Activated B cell treated with CpG ODN at 0.5 μM for 24 hours (primary cell): ENCODE results near the gene GART. TPM values are rescaled to one million over a fixed set of nuclear protein-coding genes. Genes with fewer than 3 reads are reported as not detected.

Experiments
- ATAC-seq: fragments of 200-7000 bp; cut with Tn5 transposase; one replicate; pipeline ENCODE4 v1.10.0; 2021; ENCODE audit warnings: low read depth, mild to moderate bottlenecking, moderate library complexity
- CTCF ChIA-PET: fragments of 350-600 bp; sonication (Branson Sonifier 250); formaldehyde crosslinking; loops from one replicate; lab custom pipeline; 2021; ENCODE audit warnings: antibody characterized with exemption; lab: Charles Lee
- POLR2A ChIA-PET: fragments of 350-600 bp; sonication (Branson Sonifier 250); formaldehyde crosslinking; loops from one replicate; lab custom pipeline; 2021; ENCODE audit warnings: antibody characterized with exemption; lab: Charles Lee
- DNase-seq: peaks from one replicate; pipeline ENCODE4 v3.0.0; 2022
- H3K27ac Mint-ChIP-seq: one replicate; pipeline ENCODE4 v1.8.0; 2020; ENCODE audit warnings: mixed read lengths
- H3K27me3 Mint-ChIP-seq: one replicate; pipeline ENCODE4 v1.8.0; 2021; ENCODE audit warnings: mixed read lengths
- H3K36me3 Mint-ChIP-seq: one replicate; pipeline ENCODE4 v1.8.0; 2021; ENCODE audit warnings: low read depth, mixed read lengths
- H3K4me1 Mint-ChIP-seq: one replicate; pipeline ENCODE4 v1.8.0; 2021; ENCODE audit warnings: mixed read lengths
- H3K4me3 Mint-ChIP-seq: one replicate; pipeline ENCODE4 v1.8.0; 2020; ENCODE audit warnings: mild to moderate bottlenecking, mixed read lengths
- H3K9me3 Mint-ChIP-seq: one replicate; pipeline ENCODE4 v1.8.0; 2020; ENCODE audit warnings: mixed read lengths
- CTCF ChIP-seq: fragments of 200-600 bp; IDR thresholded peaks from one replicate; pipeline ENCODE4 v1.8.0; 2022; ENCODE audit warnings: antibody characterized with exemption, mild to moderate bottlenecking
- intact Hi-C: fragments of 100-400 bp; cut with micrococcal nuclease; formaldehyde crosslinking; loops from one replicate; pipeline ENCODE4 v1.15.1; 2024
- total RNA-seq: library from RNA; stranded (reverse); gene quantifications from 2 replicates; pipeline ENCODE4 v1.2.3, GENCODE V29; 2022

The GART gene
- total RNA-seq, 1 donor from 2014 or later: 106 TPM

GRCh38 chr21:33481314-33481943 is 60.5 kb downstream of the GART start:
- DNase-seq: no peak
- CTCF ChIA-PET: no interaction called here

GRCh38 chr21:33480481-33481103 is 61.3 kb downstream of the GART start:
- Mint-ChIP-seq H3K36me3 (peaks cover 4% of the 10 kb centered on the region), H3K27ac (peak overlapping the region; percentile 90), H3K4me3 (peak overlapping the region; percentile 92), H3K4me1 (peaks cover 20% of the 10 kb centered on the region), H3K27me3 (no peaks in the 10 kb centered on the region), H3K9me3 (no peaks in the 10 kb centered on the region)
- ChIA-PET POLR2A (interaction anchor here (0.7 to 3.4 kb wide), 19 partner anchors 11 to 868 kb away, joined by 3 to 71 read pairs (median 5); partner anchors contain the start of genes CRYZL1, DNAJC28, DONSON and GART), CTCF (interaction anchor here (1.0 to 2.1 kb wide), 6 partner anchors 11 to 709 kb away, joined by 3 to 13 read pairs (median 6); partner anchors contain the start of genes DNAJC28 and PAXBP1)
- intact Hi-C loops: loop anchor here (1.0 to 5.0 kb wide), 3 partner anchors 11 to 868 kb away; partner anchors contain the start of genes CFAP298, CRYZL1 and DNAJC28
- ATAC-seq (no peak), DNase-seq (no peak)
- no peak for TF ChIP-seq CTCF

More at GRCh38 chr21:33481314-33481943, 60.5 kb downstream of the GART start:
- intact Hi-C loops: loop anchor here (5.0 kb wide), 1 partner anchor 869 kb away; the partner anchor contains the start of gene CFAP298
- Mint-ChIP-seq H3K9me3 (no peaks in the 10 kb centered on the region), H3K4me1 (peaks cover 20% of the 10 kb centered on the region), H3K27me3 (no peaks in the 10 kb centered on the region), H3K36me3 (peaks cover 4% of the 10 kb centered on the region), H3K4me3 (peak overlapping the region; percentile 92), H3K27ac (no peak overlapping the region)
- TF ChIP-seq CTCF: no peak
- POLR2A ChIA-PET: interaction anchor here (0.7 to 3.4 kb wide), 4 partner anchors 8 to 159 kb away, joined by 3 to 71 read pairs (median 34); partner anchors contain the start of genes CRYZL1, DNAJC28, GART and SON
- ATAC-seq: no peak

GRCh38 chr21:33479679-33480480 is 62.0 kb downstream of the GART start, which contains the start of gene TMEM50B:
TSS of gene TMEM50B (minus strand) at chr21:33479974. CDS start at chr21:33468885, 11,089 bp downstream.
- Mint-ChIP-seq H3K36me3 (peaks cover 4% of the 10 kb centered on the region), H3K4me3 (peak within 1 kb of the TSS; percentile 92), H3K4me1 (peaks cover 20% of the 10 kb centered on the region), H3K27ac (peak within 1 kb of the TSS; percentile 90), H3K9me3 (no peaks in the 10 kb centered on the region), H3K27me3 (no peaks in the 10 kb centered on the region)
- DNase-seq (peak; percentile 88), ATAC-seq (peak; percentile 88)
- POLR2A ChIA-PET: interaction anchor here (0.6 to 3.4 kb wide), 31 partner anchors 11 to 910 kb away, joined by 3 to 71 read pairs (median 4); partner anchors contain the start of genes CRYZL1, DNAJC28, DONSON and GART
- CTCF ChIA-PET: interaction anchor here (1.0 to 2.1 kb wide), 8 partner anchors 11 to 709 kb away, joined by 3 to 13 read pairs (median 6); partner anchors contain the start of genes DNAJC28 and PAXBP1
- intact Hi-C loops: loop anchor here (1.0 to 5.0 kb wide), 7 partner anchors 11 to 868 kb away; partner anchors contain the start of genes CFAP298, CRYZL1, DNAJC28 and DONSON
- no peak for TF ChIP-seq CTCF

GRCh38 chr21:33478935-33479678 is 62.8 kb downstream of the GART start:
- Mint-ChIP-seq H3K36me3 (peaks cover 4% of the 10 kb centered on the region), H3K27me3 (no peaks in the 10 kb centered on the region), H3K27ac (peak overlapping the region; percentile 86), H3K9me3 (no peaks in the 10 kb centered on the region), H3K4me3 (peak overlapping the region; percentile 90), H3K4me1 (peaks cover 20% of the 10 kb centered on the region)
- no peak for TF ChIP-seq CTCF
- ChIA-PET CTCF (interaction anchor here (1.1 to 2.1 kb wide), 5 partner anchors 12 to 283 kb away, joined by 3 to 13 read pairs (median 6); partner anchors contain the start of gene DNAJC28), POLR2A (interaction anchor here (0.6 to 3.4 kb wide), 23 partner anchors 12 to 910 kb away, joined by 3 to 71 read pairs (median 5); partner anchors contain the start of genes CRYZL1, DNAJC28, DONSON and GART)
- ATAC-seq: peak; percentile 12
- DNase-seq: peak; percentile 22
- intact Hi-C loops: loop anchor here (1.0 to 2.0 kb wide), 4 partner anchors 63 to 708 kb away; partner anchors contain the start of genes DONSON, GART and PAXBP1
